ENCODE results near the gene SUN1. TPM values are rescaled to one million over a fixed set of nuclear protein-coding genes. Genes with fewer than 3 reads are reported as not detected.

The SUN1 gene
- total and polyA plus RNA-seq, 7 donors, result 23.4 to 130 (median 108) TPM

GRCh38 chr7:914521-915194 lies 82.4 kb downstream of the SUN1 start:
- H3K36me3 ChIP-seq, result peaks cover 0 to 5% (median 0%) of the 10 kb centered on the region in 4 donors
- peak; percentile 56 for DNase-seq
- intact Hi-C loops (cut with DNase I), result loop anchor here (5.0 kb wide), 1 partner anchor 38 kb away; the partner anchor contains the start of gene ADAP1
- 38 to 78% methylated on average over 16 of the region's 16 CpGs for WGBS, 2 donors
- H3K9me3 ChIP-seq, result no peaks in the 10 kb centered on the region
- H3K27me3 ChIP-seq, result no peaks in the 10 kb centered on the region
- peaks cover 0 to 22% (median 14%) of the 10 kb centered on the region in 4 donors for H3K4me1 ChIP-seq
- no peak for TF ChIP-seq EP300 (IDR thresholded peaks at IDR 0.05)
- no peak for TF ChIP-seq POLR2AphosphoS5 (IDR thresholded peaks at IDR 0.05)
- TF ChIP-seq POLR2A (IDR thresholded peaks at IDR 0.05), result no peak
- no peak for TF ChIP-seq CTCF (IDR thresholded peaks at IDR 0.05)
- H3K27ac ChIP-seq, result peak overlapping the region in 1 of 4 donors; percentile 5
- H3K4me3 ChIP-seq, result no peak overlapping the region

GRCh38 chr7:915291-916218 lies 83.3 kb downstream of the SUN1 start:
- Histone ChIP-seq H3K4me3 (no peak overlapping the region), H3K27me3 (no peaks in the 10 kb centered on the region), H3K9me3 (no peaks in the 10 kb centered on the region), H3K4me1 (peaks cover 0 to 15% (median 10%) of the 10 kb centered on the region in 4 donors), H3K27ac (no peak overlapping the region), H3K36me3 (peaks cover 0 to 5% (median 0%) of the 10 kb centered on the region in 4 donors)
- 56 to 85% methylated on average over 43 of the region's 43 CpGs for WGBS, 2 donors
- no peak for TF ChIP-seq CTCF (IDR thresholded peaks at IDR 0.05)
- TF ChIP-seq POLR2A (IDR thresholded peaks at IDR 0.05), result no peak
- no peak for TF ChIP-seq POLR2AphosphoS5 (IDR thresholded peaks at IDR 0.05)
- no peak for TF ChIP-seq EP300 (IDR thresholded peaks at IDR 0.05)
- DNase-seq, result peak; percentile 52
- intact Hi-C loops (cut with DNase I), result loop anchor here (5.0 kb wide), 1 partner anchor 37 kb away; the partner anchor contains the start of gene ADAP1

- H3K4me3 ChIP-seq, result no peak overlapping the region
Observed at GRCh38 chr7:916291-916941, 84.1 kb downstream of the SUN1 start.

More at GRCh38 chr7:916291-916941, 84.1 kb downstream of the SUN1 start:
- DNase-seq, result peak; percentile 67
- WGBS, 2 donors, result 16 to 58% methylated on average over 17 of the region's 17 CpGs
- intact Hi-C loops (cut with DNase I), result loop anchor here (5.0 kb wide), 1 partner anchor 36 kb away; the partner anchor contains the start of gene ADAP1
- Histone ChIP-seq H3K27me3 (no peaks in the 10 kb centered on the region), H3K9me3 (no peaks in the 10 kb centered on the region), H3K27ac (no peak overlapping the region), H3K36me3 (peaks cover 0 to 5% (median 0%) of the 10 kb centered on the region in 4 donors), H3K4me1 (peaks cover 0 to 14% (median 10%) of the 10 kb centered on the region in 4 donors)
- TF ChIP-seq POLR2AphosphoS5 (IDR thresholded peaks at IDR 0.05), result no peak
- TF ChIP-seq CTCF (IDR thresholded peaks at IDR 0.05), result no peak
- TF ChIP-seq EP300 (IDR thresholded peaks at IDR 0.05), result no peak
- TF ChIP-seq POLR2A (IDR thresholded peaks at IDR 0.05), result no peak
